ENCODE results near the gene SLC24A3.

DNA sequence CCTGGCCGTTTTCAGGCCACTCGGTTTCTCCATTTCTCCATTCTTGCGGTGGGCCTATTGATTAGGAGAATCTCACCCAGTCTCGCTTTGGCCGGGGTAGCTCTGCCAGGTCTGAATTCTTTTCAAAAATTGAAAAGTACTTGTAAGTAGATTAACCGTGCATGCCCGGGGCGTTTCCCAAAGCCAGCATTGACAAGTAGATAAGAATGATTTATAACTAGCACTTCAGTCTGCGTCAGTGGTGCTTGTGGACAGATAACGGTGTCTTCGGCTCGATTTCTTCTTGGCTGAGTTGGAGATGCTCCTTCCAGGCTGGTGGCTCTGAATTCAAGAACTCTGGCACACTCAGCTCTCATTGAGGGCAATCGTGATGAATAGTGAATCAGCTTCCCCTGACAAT, 29.0 kb downstream of the SLC24A3 start:
- TF ChIP-seq CTCF (IDR thresholded peaks at IDR 0.05): no peak
- TF ChIP-seq EZH2 (IDR thresholded peaks at IDR 0.05): no peak
